Limb (tissue), 2 donors: Measurements from ENCODE around the gene TBX21.

Experiments used
- DNase-seq, 2 donors: peaks; one replicate each; pipeline ENCODE4 v3.0.0-alpha.2; 2016; ENCODE audit errors: extremely low spot score in 2 of 2

Gene TBX21

DNA sequence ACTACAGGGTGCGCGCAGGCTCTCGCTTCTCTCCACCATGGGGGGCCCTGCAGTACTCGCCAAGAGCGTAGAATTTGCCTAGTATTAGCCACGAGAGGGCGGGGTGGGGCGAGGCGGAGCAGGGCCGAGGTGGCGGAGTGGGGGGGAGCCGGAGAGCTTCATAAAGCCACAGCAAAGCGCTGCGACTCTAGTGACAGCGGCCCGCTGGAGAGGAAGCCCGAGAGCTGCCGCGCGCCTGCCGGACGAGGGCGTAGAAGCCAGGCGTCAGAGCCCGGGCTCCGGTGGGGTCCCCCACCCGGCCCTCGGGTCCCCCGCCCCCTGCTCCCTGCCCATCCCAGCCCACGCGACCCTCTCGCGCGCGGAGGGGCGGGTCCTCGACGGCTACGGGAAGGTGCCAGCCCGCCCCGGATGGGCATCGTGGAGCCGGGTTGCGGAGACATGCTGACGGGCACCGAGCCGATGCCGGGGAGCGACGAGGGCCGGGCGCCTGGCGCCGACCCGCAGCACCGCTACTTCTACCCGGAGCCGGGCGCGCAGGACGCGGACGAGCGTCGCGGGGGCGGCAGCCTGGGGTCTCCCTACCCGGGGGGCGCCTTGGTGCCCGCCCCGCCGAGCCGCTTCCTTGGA is at the start of gene TBX21:
Gene TBX21, plus strand, starts transcription at position 190 of the 627 bp plus-strand sequence. Its CDS starts 219 bp downstream, at position 409.
- DNase-seq: peak in 1 of 2 donors; percentile 74

DNA sequence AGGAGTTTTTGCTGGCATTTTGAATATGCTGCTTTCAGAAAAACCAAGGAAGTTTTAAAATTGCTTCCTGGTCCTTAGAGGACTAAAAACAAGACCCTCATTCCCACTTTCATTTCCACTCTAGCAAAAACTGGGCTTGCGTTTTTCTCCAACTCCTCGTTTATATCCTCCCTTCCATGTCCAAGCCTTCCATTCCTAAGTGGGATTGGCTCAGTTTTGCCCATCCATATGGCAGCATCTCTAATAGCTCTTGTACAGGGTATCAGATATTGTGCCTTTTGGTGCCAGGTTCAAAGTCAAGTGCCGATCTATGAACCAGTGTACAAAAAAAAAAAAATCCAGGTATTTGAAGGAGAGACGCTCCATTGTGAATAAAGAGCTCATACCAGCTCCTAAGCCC is 49.0 kb upstream of the TBX21 start:
- DNase-seq: no peak

GRCh38 chr17:47684535-47685193 is 48.4 kb upstream of the TBX21 start:
- no peak for DNase-seq

GRCh38 chr17:47685556-47686275 is 47.3 kb upstream of the TBX21 start:
- no peak for DNase-seq

- DNase-seq: no peak
These were observed 46.8 kb upstream of the TBX21 start for GRCh38 chr17:47686276-47686635.

- DNase-seq: no peak
These were observed 46.2 kb upstream of the TBX21 start for GRCh38 chr17:47686664-47687327.

- DNase-seq: no peak
These were observed 45.7 kb upstream of the TBX21 start for GRCh38 chr17:47687328-47687690.

DNA sequence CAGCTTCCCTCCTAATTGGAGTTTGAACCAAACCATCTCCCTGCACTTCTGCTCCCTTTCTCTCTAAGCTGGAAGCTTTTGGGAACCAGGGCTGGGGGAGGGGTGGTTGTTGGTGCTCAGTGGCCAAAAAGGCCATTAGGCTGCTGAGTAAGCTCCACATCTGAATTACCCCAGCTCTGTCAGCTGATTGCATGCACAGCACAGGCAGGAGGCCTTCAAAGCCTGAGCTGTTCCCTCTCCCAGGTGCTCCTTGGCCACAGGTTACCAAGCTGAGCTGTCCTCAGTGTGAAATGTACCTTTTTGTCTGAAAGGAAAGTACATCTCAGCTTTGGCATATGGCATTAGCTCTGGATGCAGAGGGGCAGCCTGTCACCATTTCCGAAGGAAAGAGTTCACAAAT is 45.3 kb upstream of the TBX21 start:
- DNase-seq: no peak

- no peak for DNase-seq
These were observed 42.9 kb upstream of the TBX21 start for GRCh38 chr17:47690121-47690520.

DNA sequence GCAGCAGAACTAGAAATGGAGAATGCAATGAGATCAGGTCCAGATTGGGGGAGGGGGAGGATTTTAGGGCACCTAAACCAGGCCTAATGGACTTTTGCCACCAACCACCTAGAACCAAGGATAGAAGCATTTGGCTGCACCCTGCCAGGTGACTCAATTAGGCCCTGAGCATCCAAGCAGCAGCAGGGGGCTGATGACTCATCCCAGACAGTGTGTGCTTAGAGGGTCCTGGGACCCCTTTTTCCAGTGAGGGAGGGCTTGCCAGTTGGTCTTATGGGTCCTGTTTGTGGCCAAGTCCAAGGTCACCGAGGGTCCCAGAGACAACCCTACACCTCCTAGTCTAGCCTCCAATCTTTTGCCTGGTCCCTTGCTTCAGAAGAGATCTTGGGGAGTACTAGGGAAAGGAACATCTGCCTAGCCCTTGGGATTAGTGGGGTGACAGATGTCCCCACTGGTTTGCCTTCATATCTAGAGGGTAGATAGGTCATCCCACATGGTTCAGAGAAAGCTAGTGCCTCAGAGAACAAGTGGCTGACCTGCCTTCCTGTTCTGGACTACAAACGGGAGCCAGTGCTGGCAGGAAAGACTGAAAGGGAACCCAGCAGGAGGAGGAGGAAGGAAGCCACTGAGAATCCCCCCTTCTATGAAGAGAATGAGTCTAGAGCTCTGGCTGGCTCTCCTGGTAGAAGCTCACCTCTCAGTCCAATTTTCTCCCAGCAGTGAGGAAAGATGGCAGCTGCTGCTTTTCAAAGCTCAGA is 40.7 kb upstream of the TBX21 start:
- DNase-seq: no peak

- peak in 1 of 2 donors; percentile 29 for DNase-seq
These were observed 39.9 kb upstream of the TBX21 start for GRCh38 chr17:47692895-47693730.

DNA sequence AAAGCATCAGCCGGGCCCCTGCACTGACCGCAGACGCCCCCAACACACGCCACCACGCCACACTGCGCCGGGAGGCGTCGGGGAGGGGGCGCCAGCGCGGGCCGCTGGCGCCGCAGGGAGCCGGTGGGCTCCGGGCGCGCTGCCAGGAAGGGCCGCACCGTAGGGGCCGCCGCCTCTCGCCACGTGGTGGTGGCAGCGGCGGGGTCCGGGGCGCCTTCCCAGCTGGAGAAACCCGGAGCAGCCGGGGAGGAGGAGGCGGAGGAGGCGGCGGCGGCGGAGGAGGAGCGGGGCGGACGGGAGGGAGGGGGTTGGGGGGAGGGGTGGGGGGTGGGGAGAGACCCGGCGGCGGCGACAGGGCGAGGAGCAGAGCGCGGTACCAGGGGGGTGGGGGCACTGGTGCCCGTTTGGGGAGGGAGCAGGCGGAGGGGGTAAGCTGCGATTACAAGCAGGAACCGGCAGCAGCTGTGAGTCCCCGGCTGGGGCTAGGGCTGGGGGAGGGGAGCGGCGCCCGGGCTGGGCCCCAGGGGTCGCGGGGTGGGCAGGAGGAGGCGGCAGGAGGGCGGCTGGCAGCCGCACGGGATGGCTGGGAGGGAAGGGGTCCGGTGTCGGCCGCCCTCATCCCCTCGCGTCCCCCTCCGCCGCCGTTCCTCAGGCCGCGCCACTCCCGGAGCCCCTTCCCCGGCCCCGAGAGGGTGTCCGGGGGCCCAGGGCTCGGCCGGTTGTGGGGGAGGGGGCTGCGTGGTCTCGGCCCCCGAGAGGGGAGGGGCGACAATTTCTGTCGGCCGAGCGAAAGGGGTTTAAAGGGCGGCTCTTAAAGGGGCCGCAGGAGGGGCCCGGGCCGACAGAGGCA is 39.1 kb upstream of the TBX21 start, which contains the start of gene TBKBP1:
Gene TBKBP1, plus strand, starts transcription at position 431 of the 850 bp plus-strand sequence. CDS start 1,952 bp downstream, outside the sequence.
- peak; percentile 82 to 92 for DNase-seq

- DNase-seq: no peak
These were observed 38.2 kb upstream of the TBX21 start for GRCh38 chr17:47694581-47695428.

DNA sequence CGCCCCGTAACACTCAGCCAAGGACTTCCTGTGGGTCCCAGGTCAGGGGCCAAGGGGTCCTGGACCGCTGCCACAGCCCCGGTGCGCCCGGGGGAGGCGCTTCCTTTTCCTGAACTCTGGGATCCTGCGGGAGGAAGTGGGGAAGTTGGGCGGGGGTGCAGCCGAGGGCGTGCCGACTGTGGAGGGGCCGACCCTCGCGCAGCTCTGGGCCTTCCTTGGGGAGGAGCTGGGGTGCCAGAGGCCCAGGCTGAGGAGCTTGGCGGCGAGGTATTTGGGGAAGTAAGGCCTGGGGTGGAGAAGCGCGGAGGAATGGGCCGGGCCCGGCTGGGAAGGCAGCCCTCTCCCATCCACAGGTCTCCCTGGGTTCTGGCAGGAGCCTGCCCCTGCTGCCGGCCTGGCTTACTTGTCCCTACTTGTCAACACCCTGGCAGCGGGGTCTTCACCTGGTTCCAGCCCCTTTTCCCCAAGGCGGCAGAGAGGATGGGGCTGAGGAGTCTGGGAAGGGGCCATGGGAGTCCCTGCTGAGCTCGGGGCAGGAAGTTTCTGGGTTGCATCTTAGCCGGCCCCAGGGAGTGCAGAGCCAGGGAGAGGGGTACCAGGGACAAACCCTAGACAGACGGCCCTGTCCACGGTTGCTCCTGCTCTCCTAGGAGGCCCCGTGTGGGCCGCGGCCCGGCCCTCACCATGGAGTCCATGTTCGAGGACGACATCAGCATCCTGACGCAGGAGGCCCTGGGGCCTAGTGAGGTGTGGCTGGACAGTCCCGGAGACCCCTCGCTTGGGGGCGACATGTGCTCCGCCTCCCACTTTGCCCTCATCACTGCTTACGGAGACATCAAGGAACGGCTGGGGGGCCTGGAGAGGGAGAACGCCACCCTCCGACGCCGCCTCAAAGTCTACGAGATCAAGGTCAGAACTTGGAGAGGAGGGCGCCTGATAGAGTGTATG is 37.3 kb upstream of the TBX21 start:
- peak in 1 of 2 donors; percentile 73 for DNase-seq

DNA sequence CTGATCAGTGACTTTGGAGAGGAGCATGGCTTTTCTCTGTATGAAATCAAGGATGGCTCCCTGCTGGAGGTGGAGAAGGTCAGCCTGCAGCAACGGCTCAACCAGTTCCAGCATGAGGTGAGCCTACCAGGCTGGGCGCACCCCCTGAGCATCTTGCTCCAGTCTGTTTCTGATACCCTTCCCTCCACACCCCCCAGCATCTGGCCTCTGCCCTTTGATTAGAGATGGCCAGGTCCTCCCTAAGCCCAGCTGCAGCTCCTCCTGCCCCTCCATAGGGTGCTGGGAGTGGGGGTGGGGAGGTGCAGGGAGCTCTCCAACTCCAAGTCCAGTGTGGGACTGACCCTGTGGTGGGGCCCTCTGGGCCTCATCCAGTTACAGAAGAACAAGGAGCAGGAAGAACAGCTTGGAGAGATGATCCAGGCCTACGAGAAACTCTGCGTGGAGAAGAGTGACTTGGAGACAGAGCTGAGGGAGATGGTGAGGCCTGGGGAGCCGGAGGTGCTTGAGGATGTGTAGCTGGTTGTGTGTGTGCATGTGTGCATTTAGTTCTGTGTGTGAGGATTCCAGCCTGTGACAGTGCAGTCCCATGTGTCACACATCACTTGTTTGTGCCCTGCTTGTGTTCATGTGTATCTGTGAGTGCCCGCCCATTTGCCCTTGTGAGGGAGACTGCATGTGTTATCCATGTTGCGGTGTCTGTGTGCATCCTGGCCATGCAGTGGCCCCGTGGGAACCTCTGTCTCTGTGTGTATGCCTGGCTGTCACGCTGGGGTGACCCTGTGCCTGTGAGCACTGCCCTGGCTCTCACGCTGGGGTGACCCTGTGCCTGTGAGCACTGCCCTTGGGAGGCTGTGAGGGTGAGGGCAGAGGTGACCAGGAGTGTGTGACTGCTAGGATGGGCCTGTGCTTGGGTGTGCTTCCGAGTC is 36.1 kb upstream of the TBX21 start:
- DNase-seq: peak in 1 of 2 donors; percentile 23
